HG02884 (cell line): Measurements from ENCODE around the gene COL5A1.

Experiments used
- ATAC-seq: cut with Tn5 transposase; IDR thresholded peaks from one replicate; pipeline ENCODE4 v1.9.1; 2021; ENCODE audit warnings: mild to moderate bottlenecking, moderate library complexity; ENCODE audit not compliant: unreplicated experiment

The COL5A1 gene

DNA sequence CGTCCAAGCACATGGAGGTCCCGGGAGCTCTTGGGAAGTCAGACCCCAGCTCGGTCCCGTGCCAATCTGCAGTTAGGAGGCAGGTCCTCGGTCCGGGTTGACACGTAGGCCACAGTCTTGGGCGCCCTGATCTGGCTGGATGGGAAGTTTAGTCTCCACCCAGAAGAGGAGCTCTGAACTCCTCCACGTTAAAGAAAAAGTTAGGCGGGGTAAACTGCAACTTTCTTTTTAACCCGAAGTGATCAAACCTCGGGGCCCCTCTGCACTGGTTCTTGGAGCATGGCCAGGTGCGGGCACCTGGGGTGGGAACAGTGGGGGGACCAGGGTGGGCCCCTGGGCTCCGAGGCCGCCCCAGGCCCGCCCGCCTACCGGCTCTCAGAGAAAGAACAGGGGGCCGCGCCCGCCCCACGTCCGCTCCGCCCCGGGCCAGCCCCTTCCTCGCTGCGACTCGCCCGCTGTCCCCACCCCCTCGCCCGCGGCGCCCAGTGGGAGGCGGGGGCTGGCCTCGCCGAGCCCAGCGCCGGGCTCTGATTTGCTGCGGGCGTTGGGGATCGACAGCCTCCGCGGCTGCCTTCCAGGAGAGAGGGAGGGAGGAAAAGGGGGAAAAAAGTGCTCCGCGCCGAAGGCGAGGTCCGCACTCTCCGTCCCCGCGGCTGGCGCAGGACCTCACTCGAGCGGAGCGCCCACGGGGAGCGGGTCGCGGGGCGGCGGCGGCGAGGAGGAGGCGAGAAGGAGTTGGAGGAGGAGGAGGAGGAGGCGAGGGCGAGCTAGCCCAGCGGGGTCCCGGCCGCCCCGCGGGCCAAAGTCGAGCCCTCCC lies at the start of gene COL5A1:
Gene COL5A1, plus strand, starts transcription at position 631 of the 817 bp plus-strand sequence. CDS start 385 bp downstream, outside the sequence.
- no peak for ATAC-seq

DNA sequence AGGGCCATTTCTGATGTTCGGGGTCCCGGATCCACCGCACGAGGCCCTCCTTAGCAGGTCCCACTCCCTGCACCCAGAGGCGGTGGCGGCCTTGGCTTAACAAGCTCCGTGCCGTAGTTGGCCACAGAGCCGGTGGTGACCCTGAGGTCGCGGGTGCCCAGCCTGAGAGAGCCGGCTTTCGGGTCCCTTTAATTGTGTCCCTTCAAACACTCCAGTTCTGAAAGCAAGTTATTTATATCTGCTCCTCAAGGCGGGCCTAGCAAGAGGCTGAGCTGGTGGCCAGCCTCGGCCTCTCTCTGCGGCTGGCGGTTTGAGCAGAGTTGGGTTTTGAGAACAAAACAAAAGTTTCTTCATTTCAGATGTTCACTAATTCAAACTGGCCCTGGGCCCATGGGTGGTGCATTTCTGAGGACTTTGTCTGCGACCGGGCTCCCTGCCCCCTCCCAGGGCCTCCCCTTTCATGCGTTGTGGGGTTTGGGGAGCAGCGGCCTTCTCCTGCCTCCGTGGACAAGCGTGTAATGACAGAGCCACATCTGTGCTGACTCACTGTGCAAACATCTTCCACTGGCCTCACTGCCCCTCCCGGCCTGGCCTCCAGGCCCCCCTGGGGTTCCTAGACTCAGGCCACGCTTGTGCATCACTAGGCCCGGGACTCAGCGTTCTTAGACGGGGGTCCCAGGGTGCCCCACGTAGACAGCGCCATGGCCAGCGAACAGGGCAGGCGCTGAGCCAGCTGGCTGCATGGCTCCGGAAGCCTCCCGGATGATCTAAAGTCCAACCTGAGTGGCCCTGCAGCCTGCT lies 49.4 kb upstream of the COL5A1 start:
- no peak for ATAC-seq

DNA sequence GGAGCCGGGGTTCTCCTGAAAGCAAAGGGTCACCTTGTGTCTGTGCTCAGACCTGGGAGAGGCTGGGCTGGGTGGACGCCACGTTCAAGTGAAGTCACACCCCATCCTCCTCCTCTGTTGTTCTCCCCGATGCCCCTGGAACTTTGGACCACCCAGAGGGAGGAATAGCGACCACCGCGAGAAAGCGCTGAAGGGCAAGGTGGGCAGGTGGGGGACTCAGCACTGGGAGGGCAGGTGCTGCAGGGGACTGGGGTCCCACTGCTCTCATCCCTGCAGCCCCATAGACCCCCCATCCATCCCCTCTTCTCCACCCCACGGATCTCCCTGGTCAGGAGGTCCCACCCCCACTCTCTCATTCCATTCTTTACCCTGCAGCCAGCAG lies 48.8 kb upstream of the COL5A1 start:
- ATAC-seq: no peak

DNA sequence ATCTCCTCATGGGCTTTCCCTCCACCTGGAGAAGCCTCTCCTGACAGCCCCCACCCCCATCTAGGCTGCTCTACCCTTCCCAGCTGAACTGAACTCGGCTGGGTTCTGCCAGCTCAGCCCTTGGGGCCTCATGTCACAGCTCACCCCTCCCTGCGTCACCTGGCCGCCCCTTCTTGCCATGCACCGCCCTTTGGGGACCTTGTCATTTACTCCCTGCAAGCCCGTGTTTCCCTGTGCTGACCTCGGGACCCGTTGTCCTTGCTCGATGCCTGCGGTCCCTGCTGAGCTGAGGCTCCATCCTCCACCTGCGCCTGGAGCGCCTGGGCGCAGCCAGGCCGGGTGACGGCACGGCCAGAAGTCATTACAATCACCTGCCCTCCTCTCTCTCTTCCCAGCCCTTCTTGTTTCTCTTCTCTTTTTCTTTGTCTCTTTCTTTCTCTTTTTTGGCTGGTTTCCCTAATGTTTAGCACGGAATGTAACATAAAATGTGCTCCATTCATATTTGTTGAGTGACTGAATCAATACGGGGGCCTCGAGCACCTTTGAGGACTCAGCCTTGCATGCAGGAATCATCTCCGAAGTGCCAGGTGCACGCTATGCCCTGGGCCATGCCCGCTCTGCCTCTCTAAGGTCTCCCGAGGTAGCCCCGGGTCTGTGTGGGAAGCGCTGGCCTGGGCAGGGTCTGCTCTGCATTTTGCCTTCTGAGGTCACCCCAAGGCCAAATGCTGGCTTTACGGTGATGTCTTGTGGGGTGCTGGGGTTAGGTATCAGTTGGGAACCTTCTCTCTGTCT lies 48.1 kb upstream of the COL5A1 start:
- ATAC-seq: no peak

DNA sequence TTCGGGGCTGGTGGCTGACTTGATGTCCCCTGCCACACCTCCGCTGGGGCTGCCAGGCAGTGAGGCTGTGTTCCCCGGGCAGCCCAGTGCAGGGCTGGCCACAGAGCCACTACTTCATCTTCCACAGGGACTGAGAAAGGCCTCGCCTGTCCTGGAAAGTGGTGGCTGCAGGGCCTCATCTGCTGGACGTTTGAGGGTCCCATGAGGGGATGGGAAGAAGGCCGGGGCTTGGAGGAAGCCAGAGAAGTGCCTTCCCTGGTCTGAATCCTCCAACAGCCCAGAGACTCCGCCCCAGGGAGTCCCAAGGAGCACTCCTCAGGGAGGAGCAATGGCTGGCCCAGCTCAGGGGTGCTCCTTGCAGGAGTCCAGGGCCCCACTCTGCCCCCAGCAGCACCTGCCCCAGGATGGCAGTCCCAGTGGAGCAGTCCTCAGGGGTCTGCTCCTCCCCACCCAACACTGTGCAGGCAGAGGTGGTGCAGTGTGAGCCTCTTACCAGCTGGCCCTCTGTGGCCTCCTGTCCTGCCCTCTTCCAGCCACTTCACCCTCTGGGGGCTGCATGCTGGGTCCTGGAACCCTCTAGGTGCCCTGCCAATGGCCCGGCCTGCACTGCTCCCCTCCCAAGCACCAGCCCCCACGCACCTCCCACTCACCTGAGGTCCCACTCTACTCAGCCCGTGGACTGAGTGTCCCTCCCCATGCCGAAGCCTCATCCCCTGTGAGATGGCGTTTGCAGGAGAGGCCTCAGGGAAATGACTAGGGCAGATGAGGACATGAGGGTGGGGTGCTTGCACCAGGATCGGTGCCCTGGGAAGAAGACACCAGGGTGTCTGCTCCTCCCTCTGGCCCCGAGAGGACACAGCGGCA lies 47.3 kb upstream of the COL5A1 start:
- ATAC-seq: no peak

DNA sequence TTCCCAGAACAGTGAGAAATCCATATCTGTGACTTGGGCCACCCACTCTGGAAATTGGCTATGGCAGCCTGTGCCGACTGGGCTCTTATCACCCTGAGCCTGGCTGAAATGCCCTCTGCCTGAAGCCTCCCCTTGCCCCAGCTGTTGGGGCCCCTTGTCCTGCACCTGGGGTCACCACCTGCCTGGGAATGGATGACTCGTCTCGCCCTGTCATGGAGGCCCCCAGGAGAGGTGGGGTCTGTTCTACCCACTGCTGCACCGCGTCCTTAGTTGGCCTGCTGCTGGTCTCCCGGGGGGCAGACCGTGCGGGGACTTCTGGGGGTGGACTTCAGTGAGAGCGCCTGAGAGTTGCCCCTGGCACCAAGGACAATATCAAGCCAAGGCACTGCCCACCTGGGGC lies 46.6 kb upstream of the COL5A1 start:
- no peak for ATAC-seq

DNA sequence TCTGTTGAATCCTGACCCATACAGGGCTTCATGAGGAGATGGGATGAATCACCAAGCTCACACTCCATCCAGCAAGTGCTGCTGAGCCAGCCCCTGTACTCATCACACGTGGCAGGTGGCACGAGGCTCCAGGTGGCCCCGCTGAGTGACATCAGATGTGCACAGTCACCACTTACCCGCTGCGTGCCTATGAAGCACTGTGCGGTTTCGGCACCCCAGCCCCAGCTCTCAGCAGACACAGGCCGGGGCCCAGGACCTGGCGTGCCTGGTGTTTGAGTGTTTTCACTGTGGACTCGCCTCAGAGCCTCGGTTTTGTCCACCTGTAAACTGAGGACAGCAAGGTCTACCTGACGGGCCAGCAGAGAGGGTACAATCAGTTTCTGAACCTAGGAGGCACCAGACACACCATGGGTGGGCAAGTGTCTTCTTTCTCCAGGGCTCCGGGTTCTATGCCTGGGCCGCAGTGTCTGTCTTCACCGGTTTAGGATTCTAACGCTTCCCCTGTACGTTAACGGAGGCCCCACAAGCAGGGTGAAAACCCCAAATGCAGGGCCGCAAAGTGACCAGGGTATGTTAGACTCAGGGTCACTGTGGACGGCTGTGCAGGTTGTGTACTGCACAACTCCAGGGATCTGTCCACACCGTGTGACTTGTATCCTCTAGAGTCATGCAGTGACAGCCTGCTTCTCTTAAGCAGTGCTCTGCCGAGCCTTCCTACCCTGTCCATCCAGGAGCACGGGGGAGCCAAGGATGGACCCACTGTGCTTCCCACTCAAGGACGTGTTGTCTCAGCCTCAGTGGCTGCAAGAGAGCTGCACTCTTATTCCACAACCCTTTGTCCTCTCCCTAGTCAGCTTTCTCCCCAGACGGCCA lies 44.3 kb upstream of the COL5A1 start:
- no peak for ATAC-seq

DNA sequence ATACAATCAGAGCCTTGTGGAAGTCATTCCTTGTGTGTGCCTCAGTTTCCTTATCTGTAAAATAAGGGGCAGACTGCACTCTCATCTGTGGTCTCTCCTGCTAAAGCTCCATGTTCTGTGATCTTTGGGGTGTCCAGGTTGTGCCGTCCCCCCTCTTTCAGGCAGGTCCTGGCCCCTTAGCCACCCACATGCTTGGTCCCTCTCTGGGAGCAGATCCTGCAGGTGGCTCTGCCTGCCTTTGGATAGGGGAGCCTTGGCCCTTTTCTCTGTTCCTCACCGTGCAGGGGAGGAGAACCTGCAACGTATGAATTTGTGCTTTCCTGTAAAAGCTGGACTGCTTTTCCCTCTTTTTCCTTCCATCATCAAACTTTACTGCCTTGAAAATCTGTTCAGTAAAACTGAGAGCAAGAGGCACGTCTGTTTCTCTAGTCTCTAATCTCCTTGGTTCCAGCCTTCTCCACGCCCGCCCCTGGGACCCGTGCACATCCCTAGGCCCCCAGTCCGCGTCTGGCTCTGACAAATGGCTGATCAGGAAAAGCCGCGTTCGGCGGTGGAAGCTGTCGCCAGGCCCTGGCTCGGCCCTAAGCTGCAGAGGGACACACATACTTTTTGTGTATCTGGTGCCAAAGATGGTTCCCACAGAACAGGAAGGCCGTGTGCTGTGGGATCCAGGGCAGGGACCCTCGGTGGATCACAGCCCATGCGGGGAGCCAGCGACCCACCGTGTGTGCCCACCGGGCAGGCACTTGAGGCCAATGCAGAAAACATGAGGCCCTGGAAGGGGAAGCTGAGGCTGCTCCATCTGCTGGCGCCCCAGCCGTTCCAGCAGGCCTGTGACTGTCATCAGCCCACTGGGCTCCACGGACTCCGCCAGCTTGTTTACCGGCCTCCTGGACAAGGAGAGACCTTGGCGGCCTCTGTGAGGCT lies 43.4 kb upstream of the COL5A1 start:
- no peak for ATAC-seq

DNA sequence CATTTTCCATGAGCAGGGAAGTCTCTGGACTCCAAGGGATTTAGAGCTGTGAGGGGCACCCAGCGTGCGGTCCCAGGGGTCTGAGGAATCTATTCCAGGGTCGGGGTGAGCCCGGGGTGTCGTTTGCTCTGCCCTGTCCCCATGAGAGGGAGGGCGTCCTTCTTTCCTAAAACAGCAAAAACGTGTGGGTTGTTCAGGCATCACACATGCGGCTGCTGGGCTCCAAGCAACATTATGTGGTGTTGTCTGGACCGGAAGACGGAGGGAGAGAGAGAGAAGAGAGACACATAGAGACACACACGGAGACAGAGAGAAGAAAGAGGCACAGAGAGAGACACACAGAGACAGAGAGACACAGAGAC lies 42.7 kb upstream of the COL5A1 start:
- ATAC-seq: no peak

DNA sequence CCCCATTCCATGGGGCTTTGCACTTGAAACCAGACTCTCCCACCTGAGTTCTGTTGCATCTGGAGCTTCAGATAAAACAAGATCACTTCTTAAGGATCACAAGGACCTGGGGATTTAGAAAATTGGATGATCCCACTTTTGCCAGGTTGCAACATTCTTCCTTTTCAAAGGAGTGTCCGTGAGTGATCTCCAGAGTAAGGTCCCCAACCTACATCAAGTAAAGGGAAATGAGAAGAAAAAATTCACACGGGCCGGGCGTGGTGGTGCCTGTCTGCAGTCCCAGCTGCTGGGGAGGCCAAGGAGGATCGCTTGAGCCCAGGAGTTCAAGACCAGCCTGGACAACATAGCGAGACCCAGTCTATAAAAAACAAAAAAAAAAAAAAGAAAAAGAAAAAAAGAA lies 41.2 kb upstream of the COL5A1 start:
- ATAC-seq: no peak

DNA sequence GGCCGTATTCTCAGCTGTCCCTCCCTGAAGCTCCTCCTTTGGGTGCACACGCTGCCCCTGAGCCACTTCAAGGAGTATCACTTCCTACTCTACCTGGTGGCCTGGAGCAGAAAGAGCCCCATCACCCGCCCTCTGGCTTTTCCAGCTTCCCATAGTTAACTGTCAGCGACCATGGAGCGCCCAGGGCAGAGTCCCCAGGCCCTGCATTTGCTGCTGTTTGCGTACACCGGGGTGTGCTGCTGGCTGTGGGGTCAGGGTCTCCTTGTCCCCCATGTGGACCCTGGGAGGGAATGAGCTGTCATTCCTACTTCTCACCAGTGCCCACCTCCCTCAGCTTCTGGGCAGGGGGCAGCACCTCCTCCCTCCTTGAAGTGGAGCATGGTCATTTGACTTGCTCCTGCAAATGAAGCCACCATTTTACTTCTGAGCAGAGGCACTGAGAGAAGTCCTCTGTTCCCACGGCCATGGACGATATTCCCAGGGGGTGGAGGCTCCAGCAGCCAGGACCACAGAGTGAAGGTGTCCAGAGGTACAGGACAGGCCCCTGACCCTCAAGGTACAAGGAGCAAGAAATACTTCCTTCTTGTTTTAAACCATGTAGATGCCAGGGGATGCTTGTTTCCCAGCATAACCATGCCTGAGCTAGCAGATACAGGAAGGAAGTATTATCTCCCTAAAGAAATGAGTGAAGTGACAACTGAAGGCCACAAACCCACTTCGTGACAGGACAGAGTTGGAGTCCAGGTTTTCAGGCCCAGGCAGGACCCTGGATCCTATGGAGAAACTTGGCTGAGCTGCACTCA lies 40.6 kb upstream of the COL5A1 start:
- ATAC-seq: no peak

DNA sequence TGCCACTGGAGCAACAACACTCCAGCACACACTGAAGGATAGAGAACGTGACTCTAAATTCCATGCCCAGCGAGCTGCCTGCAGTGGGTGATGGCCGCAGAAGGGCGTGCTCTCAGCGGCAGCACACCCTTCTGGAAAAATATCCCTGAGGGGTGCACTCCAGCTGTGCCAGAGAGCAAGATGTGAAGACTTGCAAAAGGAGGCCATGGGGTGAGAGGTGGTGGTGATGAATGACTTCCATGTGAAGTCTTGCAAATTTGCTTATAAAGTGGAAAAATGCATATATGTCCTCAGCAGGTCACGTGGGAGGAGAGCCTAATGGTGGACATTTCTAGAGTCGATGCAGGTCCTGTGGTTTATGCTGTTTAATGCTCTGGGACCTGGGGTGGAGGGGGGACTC lies 39.8 kb upstream of the COL5A1 start:
- no peak for ATAC-seq

DNA sequence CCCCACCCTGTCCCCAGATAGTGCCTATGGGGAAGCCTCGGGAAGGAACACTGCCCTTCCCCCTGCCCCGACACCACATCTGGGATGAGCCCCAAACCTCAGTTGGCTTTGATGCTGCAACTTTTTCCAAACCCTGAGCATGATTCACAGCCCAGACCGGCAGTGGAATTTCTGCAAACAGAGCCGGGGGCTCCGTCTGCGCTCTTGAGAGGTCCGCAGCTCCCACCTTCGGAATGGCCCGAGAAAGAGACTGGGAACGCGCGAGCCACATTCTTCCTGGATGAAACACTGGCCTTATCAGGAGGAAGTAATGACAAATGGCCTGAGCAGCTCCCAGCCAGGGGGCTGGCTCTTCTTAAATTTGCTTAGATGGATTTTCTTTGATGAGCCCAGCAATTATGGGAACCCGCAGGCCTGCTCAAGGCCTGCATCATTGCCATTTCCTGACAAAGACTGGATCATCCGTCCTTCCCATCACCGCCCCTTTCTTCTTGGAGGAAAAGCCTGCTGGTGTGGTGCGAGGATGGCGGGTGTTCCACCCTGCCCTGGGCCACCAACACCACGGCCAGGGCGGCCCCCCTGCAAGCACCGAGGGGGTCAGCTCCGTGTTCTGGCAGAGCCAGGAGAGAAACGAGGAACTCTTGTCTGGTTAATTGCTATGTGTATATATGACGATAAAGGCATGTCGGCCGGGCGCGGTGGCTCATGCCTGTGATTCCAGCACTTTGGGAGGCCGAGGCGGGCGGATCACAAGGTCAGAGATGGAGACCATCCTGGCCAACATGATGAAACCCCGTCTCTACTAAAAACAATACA lies 38.8 kb upstream of the COL5A1 start:
- ATAC-seq: no peak

DNA sequence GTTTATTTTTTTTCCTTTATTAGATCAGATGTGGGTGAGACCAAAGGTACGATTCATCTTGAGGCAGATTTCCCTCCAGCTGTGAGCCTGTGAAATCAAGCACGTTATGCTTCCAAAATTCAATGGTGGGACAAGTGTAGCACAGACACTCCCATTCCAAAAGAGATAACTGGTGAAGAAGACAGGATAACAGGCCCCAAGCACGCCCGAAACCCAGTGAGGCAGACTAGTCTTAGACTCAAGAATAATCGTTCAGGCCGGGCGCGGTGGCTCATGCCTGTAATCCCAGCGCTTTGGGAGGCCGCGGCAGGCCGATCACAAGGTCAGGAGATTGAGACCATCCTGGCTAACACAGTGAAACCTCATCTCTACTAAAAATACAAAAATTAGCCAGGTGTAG lies 36.8 kb upstream of the COL5A1 start:
- ATAC-seq: no peak

DNA sequence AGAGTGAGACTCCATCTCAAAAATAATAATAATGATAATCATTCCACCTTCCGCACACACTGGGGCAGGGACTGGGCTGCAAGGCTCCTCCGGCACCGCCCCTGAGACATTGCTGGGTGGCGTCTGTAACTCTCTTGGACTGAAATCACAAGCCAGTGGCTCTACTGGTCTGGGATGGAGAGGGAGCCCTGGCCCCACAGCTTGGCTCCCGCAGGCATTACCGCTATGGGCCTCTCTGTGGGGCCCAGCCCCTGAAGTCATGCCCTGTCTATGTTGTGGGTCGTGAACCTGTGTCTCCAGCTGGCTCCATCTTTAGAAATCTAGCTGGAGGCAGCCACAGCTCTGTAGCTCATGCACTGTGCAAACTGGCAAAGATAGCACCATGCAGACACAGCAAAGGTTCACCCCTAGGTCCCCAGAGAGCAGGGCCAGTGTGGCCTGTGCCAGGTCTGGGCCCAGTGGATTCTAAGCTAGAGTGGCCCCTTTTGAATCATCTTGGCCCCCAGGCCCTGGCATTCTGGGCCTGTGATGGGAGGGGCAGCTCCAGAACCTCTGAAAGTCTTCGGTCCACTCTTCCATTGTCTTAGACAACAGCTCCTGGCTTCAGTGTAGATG lies 36.1 kb upstream of the COL5A1 start:
- no peak for ATAC-seq

DNA sequence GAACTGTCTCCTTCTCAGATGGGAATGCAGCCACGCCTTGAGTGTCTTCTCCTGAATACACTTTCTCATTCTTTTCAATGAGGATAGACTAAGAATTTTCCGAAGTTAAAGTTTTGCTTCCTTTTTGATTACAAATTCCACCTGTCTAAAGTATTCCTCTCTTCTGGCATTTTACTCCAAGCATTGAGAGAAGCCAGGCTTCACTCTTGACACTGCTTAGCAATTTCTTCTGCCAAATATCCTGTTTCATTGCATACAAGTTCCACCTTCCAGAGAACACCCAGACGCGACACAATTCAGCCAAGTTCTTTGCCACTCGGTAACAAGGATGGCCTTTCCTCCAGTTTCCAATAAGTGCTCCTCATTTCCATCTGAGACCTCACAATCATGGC lies 35.6 kb upstream of the COL5A1 start:
- no peak for ATAC-seq
